ELR (cell line): Measurements from ENCODE around the gene CCDC33.

ENCODE experiments used
- DNase-seq: peaks from one replicate; pipeline ENCODE4 v3.0.0-alpha.2; 2015; ENCODE audit warnings: low read depth

CCDC33 gene

DNA sequence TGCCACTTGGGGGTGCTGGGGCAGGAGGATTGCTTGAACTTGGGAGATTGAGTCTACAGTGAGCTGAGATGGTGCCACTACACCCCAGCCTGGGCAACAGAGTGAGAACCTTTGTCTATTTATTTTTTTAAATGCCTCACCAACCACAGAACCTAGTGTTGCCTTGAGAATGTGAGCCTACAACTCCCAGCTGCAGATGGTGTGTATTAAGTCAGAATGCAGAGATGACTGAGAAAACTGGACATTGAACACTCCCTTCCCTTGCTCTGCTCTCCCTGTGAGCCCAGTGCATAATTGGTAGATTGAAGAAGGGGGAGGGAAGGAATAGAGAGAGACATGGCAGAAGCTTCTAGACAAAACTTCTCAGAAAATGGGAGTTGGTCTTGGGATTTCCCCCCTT, 53.5 kb downstream of the CCDC33 start:
- no peak for DNase-seq

DNA sequence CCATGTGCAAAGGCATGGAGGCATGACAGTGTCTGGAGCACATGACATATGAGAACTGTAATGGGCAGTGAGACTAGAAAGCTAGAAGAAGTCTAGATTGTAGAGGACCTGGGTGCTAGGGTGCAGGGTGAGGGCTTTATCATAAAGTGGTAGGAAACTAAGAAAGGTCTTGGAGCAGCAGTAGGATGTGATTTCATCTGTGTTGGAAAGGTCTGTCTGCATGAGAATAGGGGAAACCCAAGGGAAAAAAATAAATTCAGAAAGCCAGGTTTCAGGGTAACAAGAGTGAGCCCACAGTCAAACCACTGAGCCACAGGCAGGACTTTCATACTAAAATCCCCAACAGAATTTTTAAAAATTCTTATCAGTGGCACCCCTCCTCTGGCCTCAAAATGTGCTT, 54.5 kb downstream of the CCDC33 start:
- DNase-seq, result no peak

DNA sequence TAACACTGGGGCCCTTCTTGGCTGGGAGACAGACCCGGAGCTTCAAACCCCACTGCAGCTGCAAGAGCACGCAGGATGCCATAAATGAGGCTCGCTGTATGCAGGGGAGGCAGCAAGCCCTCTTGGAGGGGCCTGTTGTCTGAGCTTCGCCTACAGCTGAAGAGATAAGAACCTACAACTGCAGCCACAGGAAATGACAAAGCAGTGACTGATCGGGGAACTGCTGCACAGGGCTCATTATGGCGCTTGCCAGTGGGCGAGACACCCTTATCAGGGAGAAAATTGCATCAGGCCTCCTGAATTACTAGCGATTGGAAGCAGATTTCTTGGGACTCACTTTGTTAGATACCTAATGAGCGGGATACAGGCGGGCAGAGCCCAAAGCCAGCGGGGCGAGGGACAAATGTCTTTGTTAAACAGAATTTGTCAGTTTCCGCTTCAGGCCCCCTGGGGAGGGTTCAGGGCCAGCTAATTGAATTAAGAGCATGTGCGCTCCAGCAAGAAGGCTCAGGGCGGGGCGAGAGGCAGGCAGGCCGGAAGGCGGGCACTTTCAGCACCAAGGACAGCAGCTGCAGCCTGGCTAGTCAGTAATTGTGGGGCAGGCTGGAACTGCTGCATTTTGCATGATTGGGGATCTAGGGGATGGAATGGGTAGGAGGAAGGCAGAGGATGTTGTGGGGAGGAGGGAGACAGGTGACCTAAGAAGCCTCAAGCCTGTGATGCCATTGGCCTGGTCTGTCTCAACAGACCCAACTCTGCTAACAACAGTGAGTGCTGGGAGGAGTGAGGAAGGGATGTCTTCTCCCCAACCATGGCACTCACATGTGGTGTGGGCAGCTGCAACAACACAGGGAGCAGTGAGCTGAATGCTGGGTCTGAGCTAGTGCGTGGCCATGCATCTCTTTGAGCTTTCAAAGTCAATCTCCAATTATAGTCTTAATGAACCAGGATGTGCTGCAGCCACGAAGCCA, 55.3 kb downstream of the CCDC33 start:
- DNase-seq, result peak; percentile 76

DNA sequence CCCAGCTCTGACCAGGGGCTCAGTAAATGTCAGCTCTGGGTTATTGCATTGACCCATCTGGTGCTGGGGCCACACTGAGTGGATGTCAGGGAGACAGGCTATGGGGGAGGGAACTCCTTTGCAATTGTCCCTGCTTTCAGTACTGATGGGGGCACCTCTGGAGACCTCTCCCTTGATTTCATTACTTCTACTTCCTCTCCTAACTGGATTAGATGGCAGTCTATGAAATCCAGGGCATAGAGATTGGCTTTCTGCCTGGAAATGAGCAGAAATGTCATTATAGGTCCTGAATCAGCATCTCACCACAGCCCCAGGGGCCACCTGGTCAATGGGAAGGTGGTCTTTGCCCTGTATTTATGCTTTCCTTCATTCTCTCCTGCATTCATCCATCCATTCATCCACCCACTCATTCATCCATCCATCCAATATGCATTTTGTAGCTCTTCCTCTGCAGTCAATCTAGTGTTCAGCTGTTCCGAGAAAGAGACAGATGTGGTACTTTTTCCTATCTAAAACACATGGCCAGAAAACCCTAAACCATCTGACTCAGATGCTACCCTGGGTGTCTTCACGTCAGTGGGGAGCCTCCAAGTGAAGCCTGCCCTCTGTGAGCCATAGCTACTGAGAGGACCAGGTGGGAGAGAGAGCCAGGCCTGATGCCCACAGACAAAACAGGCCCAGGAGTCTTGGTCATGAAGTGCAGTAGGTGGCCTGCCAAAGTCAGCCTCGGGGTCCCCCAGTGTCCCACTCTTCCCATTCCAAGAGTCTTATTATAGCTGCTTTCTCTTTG, 57.1 kb downstream of the CCDC33 start:
- no peak for DNase-seq

DNA sequence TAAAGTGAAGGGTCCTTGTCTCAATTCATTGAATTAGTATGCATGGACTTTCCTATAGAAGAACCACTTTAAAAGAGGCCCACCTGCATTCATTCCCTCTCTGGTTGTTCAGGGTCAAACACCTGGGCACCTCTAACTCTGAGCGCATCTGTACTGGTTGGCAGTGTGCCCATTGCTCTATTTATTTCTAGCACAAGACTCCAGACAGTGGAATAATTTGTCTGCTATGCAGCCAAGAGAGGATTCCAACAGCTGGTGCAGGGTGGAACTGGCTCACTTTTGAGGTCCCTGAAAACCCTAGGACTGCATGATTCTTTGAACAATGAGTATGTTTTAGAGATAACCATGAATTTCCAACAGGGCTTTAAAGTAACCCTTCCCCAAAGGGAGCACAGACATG, 57.9 kb downstream of the CCDC33 start:
- DNase-seq, result no peak

DNA sequence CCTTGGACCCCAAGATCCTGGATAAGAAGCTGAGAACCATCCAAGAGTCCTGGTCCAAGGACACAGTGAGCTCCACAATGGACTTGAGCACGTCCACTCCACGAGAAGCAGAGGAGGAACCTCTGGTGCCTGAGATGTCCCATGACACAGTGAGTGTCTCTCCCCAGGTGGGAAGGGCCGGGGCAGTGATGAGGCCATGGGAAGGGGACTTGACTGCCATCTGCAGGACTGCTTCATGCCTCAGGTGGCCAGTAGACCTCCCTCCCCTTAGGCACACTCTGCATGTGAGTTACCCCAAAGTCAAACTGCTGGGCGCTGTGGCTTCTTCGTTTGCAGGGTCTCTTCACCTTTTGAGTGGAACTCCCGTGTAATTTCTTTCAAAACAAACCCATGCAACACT, 59.7 kb downstream of the CCDC33 start:
- DNase-seq, result no peak

DNA sequence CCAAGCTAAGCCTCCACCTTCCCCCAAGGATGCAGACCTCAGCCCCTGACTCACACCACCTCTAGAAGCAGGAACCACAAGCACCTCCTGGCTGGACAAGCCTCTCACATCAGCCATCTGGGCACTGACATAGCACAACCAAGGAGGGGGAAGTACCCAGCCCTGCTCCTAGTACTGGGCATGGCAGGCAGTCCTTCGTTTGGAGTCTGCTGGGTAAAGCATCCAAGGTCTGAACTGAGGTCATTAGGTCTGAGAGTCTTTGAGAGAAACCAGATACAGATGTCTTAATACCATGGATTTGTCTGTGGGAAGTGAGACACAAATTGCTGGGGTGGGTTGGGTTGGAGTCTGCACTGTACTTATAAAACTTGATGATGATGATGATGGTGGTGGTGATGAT, 61.8 kb downstream of the CCDC33 start:
- no peak for DNase-seq

DNA sequence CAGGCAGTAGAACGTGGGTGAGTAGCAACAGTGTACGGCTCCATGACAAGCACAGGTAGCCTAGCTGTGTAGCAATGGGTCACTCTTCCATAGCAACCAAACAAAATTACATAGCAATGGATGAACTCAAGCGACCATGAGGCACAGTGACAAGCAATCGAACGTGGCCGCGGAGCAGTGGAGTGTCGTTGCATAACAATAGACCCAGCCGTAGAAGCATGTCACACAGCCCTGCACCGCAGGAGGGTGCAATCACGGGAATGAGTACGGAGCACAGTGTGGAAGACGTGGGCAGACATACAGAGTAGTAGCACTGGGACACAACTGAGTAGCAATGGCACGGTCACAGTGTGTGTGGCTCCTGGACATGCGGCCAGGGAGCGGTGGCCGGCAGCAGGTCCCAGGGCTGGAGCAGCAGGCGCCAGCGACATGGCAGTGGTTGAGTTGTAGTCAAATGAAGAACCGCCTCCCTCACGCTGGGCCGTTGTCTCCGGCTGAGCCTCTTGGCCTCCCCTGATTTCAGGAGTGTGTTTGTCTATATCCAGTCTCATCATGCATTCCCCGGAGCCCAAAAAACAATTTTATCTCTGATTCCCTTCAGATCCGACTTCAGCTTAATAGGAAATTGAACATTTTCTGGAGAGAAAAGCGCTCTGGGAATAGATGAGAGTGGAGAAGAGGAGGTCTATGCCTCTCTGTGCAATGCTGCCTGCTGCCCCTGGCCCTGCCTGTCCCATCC, 64.1 kb downstream of the CCDC33 start:
- DNase-seq, result no peak

DNA sequence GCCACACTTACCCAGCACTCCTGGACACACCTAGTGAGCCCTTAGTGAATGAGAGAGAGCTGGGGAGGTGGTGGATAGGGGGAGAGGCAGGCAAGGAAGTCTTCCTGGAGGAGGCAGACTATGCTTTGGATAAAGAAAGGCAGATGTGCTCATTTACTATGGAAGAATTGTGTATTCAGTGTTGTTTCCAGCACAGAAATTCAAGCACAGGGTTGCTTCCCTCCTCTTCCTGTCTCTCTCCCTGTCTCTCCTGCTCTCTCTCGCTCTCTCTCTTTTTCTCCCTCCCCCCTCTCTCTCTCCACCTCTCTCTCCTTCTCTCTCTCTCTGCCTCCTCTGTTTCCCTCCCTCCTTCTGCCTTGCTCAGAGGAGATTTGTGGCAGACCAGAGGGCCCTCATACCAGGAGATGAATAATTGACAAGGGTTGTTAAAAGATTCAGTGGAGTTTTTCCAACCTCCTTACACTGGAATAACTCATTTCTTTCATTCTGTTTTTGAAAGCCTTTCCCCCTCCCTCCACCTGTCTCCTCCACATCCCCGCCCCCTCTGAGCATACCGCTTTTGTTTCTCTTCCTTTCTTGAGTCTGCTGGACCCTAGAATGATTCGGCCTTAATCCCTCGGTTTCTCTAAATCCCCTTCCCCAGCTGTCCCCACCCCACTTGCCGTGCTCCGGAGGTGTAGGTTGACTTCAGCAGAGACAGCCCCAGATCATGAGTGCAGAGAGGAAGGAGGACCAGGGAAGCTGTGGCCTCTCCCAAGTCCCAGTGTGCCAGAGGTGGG, 65.6 kb downstream of the CCDC33 start:
- no peak for DNase-seq

DNA sequence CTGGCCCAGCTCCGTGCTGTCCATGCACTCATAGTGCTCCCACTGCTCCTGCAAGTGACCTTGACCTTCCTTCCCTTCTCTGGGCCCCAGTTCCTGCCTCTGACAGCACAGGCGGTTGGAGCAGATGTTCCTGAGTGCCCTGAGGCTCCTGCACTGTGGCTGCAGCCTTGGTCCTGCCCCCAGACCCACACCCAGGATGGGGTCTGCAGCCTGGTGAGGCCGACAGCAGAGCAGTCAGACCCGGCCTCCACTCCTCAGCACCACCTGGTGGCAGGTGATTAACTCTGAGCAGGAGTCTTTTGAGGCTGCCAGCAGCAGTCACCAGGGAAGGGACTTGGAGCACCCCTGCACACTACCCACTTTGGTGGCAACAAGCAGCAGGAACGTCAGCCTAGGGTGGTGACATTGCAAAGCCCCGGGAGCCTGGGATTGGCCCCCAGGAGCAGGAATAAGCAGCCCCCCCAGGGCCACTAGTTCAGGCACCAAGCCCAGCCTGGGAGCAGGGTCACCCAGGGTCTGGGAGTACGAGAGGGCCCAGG, 66.8 kb downstream of the CCDC33 start:
- DNase-seq, result peak; percentile 44

DNA sequence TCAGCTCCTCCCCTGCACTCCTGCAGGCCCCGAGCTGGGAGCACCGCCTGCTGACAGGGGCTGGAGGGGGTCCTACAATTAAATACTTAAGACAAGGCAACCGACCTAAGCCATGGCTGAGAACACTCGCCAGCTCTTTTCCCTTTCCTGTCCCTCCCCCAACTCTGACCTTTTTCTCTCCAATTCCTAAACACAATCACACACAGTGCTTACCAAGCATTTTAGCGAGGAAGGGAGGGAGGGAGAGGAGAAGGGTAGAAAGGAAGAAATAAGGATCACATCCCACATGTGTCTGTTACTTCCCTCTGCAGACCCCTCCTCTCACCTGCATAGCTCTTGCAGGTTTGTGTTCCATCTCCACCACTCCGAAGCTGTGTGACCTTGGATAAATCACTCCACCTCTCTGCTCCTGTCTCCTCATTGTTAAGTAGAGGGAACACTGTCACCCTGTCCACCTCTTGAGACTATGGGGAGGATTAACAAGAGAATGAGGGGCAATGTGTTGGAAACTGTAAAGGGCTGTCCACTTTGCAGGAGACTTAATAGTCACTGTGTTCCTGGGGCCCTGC, 67.7 kb downstream of the CCDC33 start:
- DNase-seq, result no peak

DNA sequence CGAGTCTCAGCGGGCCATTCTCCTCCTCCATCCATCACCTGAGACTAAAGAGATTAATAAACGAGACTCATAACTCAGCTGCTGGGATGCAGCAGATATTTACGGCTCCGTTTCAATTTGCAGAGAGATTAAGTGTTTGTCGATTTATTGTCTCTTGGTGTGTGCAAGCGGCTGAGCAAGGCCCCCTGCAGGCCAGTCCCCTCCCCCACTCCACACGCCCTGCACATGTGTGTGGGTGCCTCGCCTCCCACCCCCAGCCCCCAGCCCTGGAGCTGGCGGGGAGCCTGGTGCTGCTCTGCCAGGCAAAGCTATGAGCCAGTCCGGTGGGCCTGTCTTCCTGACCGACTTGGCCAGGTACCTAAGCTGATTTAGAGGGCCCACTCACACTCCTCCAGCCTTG, 68.3 kb downstream of the CCDC33 start:
- DNase-seq, result no peak

DNA sequence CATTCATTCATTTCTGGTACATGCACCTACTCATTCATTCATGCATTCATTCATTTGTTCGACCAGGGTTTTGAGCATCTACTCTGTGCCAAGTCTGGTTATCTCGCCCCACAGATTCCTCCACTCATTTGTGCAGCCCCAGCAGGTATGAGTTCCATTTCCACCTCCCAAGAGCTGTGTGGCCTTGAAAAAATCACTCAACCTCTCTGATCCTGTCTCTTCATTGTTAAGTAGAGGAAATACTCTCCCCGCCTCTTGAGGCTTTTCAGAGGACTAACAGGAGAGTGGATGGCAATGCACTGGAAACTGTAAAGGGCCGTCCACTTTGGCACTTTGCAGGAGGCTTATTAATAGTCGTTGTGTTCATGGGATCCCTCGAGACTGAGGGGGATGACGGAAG, 69.6 kb downstream of the CCDC33 start:
- DNase-seq, result no peak

DNA sequence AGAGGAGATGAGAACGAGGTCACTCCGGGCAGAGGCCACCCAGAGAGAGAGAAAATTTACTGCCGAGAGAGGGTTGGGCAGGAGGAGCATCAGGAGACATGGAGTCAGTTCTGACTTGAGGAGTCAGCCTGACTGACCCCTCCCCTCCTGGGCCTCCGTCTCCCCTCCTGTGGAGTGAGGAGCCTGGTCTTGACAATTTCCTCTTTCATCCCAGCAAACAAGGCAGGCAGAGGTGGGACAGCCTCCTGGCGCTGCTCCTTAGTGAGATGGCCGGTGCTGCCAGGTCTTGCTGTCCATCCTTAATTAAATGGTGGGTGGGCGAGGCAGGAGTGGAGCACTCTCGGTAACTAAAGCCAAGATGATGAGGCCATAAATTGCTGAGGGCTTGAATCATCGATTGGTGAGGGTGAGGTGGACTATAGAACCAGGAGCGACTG, 70.7 kb downstream of the CCDC33 start:
- DNase-seq, result no peak

DNA sequence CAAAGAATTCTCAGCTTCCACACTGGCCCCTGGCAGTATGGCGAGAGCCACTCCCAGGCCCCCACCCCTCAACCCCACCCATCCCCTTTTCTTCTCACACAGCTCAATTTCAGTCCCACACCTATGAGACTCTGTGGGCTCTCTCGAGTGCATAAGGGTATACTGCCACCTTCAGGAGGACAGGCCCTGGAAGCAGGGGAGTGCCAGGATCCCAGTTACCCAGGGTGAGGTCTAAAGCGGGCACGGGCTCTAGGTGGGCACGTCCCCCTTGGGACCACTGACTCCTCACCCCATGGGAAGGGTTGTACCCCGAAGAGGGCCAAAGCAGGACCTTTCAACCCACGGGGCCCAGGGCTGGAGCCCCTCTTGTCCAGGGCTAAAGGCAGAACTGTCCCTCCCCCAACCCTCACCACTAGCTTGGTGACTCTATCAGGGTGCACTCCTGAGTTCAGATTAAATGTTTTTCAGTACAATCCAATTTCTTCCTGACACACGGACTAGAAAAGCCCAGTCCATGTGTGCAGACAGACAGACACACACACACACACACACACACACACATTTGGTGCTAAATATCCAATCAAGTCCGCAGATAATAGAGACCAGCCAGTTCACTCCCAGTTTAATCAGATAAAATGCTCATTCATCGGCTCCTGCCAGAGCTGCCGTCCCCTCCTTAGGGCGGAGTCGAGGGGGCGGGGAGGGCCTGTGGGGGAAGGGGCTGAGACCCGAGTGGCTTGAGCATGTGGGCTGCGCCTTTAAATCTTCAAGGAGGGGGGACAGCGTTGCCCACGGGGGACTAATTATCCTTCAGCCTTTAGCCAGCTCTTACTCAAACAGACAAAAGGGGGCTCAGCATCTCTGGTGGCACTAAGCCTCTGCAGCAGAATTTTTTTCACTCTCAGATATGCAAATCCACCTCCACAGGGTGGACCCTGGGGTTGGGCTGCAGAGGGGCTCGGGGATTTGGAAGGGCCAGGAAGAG, 72.0 kb downstream of the CCDC33 start:
- peak; percentile 71 for DNase-seq

DNA sequence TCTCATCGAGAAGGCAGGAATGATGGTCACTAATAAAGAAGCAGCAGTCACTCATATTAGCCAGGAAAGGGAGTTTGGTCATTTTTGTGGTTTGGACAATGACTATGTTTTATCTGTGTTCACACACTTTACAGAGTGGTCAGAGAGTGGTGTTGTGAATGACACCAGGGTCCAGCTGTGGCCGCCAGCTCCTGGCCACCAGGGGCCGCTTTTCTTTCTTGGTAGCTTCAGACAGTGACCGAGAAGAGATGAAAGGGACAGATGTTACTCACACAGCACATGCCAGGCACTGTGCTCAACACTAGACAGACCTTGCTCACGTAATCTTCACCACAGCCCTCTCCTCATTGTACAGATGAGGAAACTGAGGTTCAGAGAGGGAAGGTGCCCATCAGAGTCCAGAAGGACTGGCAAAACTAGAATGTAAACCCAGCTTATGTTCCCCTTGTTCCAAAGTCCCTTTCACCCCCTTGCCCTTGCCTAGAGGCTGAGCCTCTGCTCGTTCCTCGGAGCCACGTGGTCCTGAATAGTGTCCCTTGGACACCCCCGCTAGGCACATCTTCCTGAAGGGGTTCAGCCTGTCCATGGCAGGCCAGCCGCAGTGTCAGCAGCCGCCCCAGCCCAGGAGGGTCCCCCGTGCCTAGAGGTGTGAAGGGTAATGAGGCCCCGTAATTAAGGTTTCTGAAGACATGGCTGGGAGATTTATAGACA, 75.8 kb downstream of the CCDC33 start:
- DNase-seq, result peak; percentile 54

DNA sequence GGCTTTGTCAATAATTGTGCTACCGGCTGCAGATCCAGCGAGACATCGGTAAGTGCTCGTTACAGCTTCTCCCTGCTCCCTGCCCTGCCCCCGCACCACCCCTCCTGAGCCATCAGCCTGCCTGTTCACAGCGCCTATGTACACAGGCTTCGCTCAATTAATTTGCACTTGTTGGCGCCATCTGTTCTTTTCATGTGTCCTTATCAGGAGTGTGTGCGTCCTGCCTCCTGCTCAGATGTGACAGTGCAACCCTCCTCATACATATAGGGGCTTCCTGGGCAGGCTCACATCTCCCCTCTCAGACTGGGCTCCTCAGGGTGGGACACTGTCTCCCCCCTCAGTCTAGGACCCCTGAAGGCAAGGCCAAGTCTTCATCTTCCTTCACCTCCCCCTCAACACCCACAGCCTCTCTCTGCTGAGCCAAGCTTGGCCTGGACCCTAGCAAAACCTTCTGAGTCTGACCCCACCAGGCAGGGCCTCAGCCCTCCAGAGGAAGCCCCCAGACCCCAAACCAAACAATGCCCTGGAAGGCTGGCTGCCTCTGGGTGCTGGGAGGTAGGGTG, 76.4 kb downstream of the CCDC33 start:
- no peak for DNase-seq

DNA sequence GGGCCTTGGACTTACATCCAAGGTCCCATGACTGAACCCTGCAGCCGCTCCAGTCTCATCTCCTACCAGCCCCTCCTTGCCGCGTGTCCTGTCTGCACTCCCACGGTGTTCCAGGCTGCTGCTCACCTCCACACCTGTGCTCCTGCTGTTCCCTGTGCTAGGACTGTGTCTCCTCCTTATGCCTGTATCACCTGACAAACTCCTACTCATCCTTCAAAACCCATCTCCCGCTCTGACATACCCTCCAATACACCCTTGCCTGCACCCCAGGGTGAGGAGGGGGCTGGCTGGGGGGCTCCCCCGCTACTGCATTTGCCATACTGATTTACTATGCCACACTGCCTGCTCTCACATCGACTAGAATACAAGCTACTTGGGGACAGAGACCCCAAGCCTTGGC, 77.8 kb downstream of the CCDC33 start:
- DNase-seq, result no peak
